GM12878 (cell line): ENCODE results near the gene MAP4K2. TPM values are rescaled to one million over a fixed set of nuclear protein-coding genes. Genes with fewer than 3 reads are reported as not detected.

Source experiments
- ATAC-seq: fragments of 200-7000 bp; cut with Tn5 transposase; 3 replicates; pipeline ENCODE4 v1.9.1; 2020; ENCODE audit warnings: mild to moderate bottlenecking, moderate library complexity
- BruUV-seq: library from RNA; stranded (reverse); fragments of 400-500 nt; replicated peaks from 2 replicates; lab custom pipeline; 2021; lab: Mats Ljungman, UMichigan
- CTCF ChIA-PET: fragments of 300-600 bp; sonication (Branson Sonifier 250); formaldehyde crosslinking; extraction: SDS; loops from one replicate; lab custom pipeline; 2021; ENCODE audit warnings: inconsistent platforms; lab: Yijun Ruan, JAX
- POLR2A ChIA-PET: fragments of 350-600 bp; formaldehyde crosslinking; extraction: SDS; loops from one replicate; lab custom pipeline; 2021; ENCODE audit warnings: inconsistent platforms; lab: Charles Lee
- RAD21 ChIA-PET: fragments of 300-600 bp; sonication (Branson Sonifier 250); formaldehyde crosslinking; loops from one replicate; lab custom pipeline; 2023; ENCODE audit warnings: antibody characterized with exemption; ENCODE audit not compliant: unreplicated experiment; lab: Charles Lee
- SMC1A ChIA-PET: fragments of 300-600 bp; sonication (Branson Sonifier 250); formaldehyde crosslinking; loops from one replicate; lab custom pipeline; 2023; ENCODE audit not compliant: unreplicated experiment, uncharacterized antibody; lab: Charles Lee
- DNase-seq: peaks from one replicate; pipeline ENCODE4 v3.0.0-alpha.2; 2011; ENCODE audit warnings: low read depth, low spot score
- FAIRE-seq: peaks from 3 replicates; lab custom pipeline; 2011; peaks lifted over from hg19 to GRCh38; lab: Jason Lieb, UNC
- H2AFZ ChIP-seq: 2 replicates; pipeline ENCODE4 v1.6.0; 2011; ENCODE audit warnings: low read depth, low read length, control low read depth; ENCODE audit not compliant: control insufficient read depth
- H3K27ac ChIP-seq: 2 replicates; pipeline ENCODE4 v1.5.1; 2011; ENCODE audit warnings: control low read depth; ENCODE audit not compliant: control insufficient read depth, insufficient read depth
- H3K27me3 ChIP-seq, 2 experiments: replicated peaks in 1 of 2; 2 replicates each; pipeline versions ENCODE4 v1.6.0 to v1.6.1; 2011; ENCODE audit warnings: low read length in 1 of 2; ENCODE audit not compliant: control insufficient read depth in 2 of 2, insufficient read depth in 2 of 2
- H3K36me3 ChIP-seq, 2 experiments: 2 replicates each; pipeline ENCODE4 v1.5.1; 2011; ENCODE audit warnings: low read length in 1 of 2; ENCODE audit not compliant: control insufficient read depth in 2 of 2, insufficient read depth in 2 of 2
- H3K4me1 ChIP-seq: 2 replicates; pipeline ENCODE4 v1.6.1; 2011; ENCODE audit warnings: mild to moderate bottlenecking, low read length, moderate library complexity, mixed read lengths; ENCODE audit not compliant: control insufficient read depth, insufficient read depth
- H3K4me2 ChIP-seq: 2 replicates; pipeline ENCODE4 v1.6.0; 2011; ENCODE audit warnings: control low read depth; ENCODE audit not compliant: control insufficient read depth, insufficient read depth
- H3K4me3 ChIP-seq: fragments of 200-600 bp; sonication (generic); 2 replicates; pipeline ENCODE4 v1.5.1; 2016
- H3K79me2 ChIP-seq: 2 replicates; pipeline ENCODE4 v1.6.0; 2011; ENCODE audit warnings: low read length; ENCODE audit not compliant: control insufficient read depth, insufficient read depth
- H3K9ac ChIP-seq: 2 replicates; pipeline ENCODE4 v1.8.0; 2011; ENCODE audit warnings: low read length, control low read depth, mixed read lengths; ENCODE audit not compliant: control insufficient read depth, insufficient read depth
- H3K9me3 ChIP-seq: replicated peaks from 3 replicates; pipeline ENCODE4 v1.5.1; 2011; ENCODE audit warnings: mild to moderate bottlenecking, low read length; ENCODE audit not compliant: control insufficient read depth, insufficient read depth
- H4K20me1 ChIP-seq: 2 replicates; pipeline ENCODE4 v1.6.0; 2011; ENCODE audit not compliant: control insufficient read depth, insufficient read depth
- CTCF ChIP-seq, 3 experiments: IDR thresholded peaks in 2 of 3; conservative IDR thresholded peaks in 1 of 3; 2 replicates each; pipeline ENCODE4 v1.5.1; 2011; ENCODE audit warnings: low read depth in 3 of 3, low read length in 3 of 3, mild to moderate bottlenecking in 3 of 3, control low read depth in 2 of 3, moderate library complexity in 2 of 3, inconsistent platforms in 1 of 3, mixed read lengths in 1 of 3; ENCODE audit not compliant: control insufficient read depth in 2 of 3, insufficient read depth in 1 of 3; ENCODE audit errors: extremely low read depth in 1 of 3
- KDM1A ChIP-seq: fragments of 200-600 bp; sonication (generic); IDR thresholded peaks from 2 replicates; pipeline ENCODE4 v1.6.1; 2016; ENCODE audit warnings: borderline replicate concordance
- NFYA ChIP-seq: IDR thresholded peaks from 2 replicates; pipeline ENCODE4 v1.6.1; 2011; ENCODE audit warnings: low read depth, mild to moderate bottlenecking, low read length, improper control_type of control experiment, borderline replicate concordance
- NFYB ChIP-seq: IDR thresholded peaks from 2 replicates; pipeline ENCODE4 v1.6.1; 2011; ENCODE audit warnings: low read depth, mild to moderate bottlenecking, low read length, improper control_type of control experiment, moderate library complexity; ENCODE audit not compliant: insufficient read depth
- PKNOX1 ChIP-seq: fragments of 450-650 bp; IDR thresholded peaks from 2 replicates; pipeline ENCODE4 v1.6.1; 2016; ENCODE audit warnings: mild to moderate bottlenecking
- POLR2AphosphoS5 ChIP-seq: IDR thresholded peaks from 2 replicates; pipeline ENCODE4 v1.6.1; 2011; ENCODE audit warnings: mild to moderate bottlenecking, low read length, inconsistent platforms
- USF2 ChIP-seq: IDR thresholded peaks from 2 replicates; pipeline ENCODE4 v1.6.1; 2011; ENCODE audit warnings: low read depth, low read length, improper control_type of control experiment, borderline replicate concordance
- ZBTB4 ChIP-seq: fragments of 450-650 bp; formaldehyde crosslinking; IDR thresholded peaks from 2 replicates; pipeline ENCODE4 v1.4.0; 2022; ENCODE audit warnings: mild to moderate bottlenecking, moderate library complexity
- whole genome bisulfite sequencing: methylation state at CpG from one replicate; pipeline ENCODE4 v1.1.6; 2016; ENCODE audit warnings: low lambda C conversion rate; ENCODE audit not compliant: insufficient replicate concordance, insufficient coverage; ENCODE audit errors: missing lambda C conversion rate; 5-methylcytosine and 5-hydroxymethylcytosine counted together
- in situ Hi-C: fragments of 300-500 bp; cut with MboI; formaldehyde crosslinking; loops from 9 replicates; pipeline ENCODE4 v1.14.3; 2018; ENCODE audit warnings: mixed read lengths
- intact Hi-C: fragments of 100-400 bp; cut with micrococcal nuclease; formaldehyde crosslinking; loops from one replicate; pipeline ENCODE4 v1.14.2; 2022; ENCODE audit not compliant: unreplicated experiment
- polyA plus RNA-seq, 11 experiments: library from polyadenylated mRNA; depleted of rRNA in 4 of 11; unstranded in 6 of 11; stranded (reverse) in 5 of 11; fragments of >200 nt; fragmentation: Nextera tagmentation in 4 of 11; fragmentation: Illumina TruSeq in 1 of 11; extraction: Ambion mirVana in 4 of 11; extraction: Trizol in 1 of 11; gene quantifications; 1 replicate in 1 of 11; 2 replicates in 10 of 11; pipeline versions ENCODE4 v1.2.1 to v1.2.3, GENCODE V29; 2011 to 2016; ENCODE audit warnings: inconsistent platforms in 2 of 11, missing spikeins in 2 of 11, low read depth in 1 of 11
- total RNA-seq, 4 experiments: library from RNA; depleted of rRNA in 3 of 4; stranded (reverse); fragments of >200 nt in 3 of 4; fragmentation: Illumina TruSeq in 1 of 4; extraction: Trizol in 1 of 4; gene quantifications; 2 replicates each; pipeline versions ENCODE4 v1.2.1 to v1.2.3, GENCODE V29; 2013 to 2021

MAP4K2 gene
- total and polyA plus RNA-seq, 10 of the 15 experiments (the other 5 are each of a cell fraction or from before 2014, with no cell fraction given) = 0.98 to 78.1 (median 48.9) TPM

GRCh38 chr11:64765291-64765850 is 37.6 kb downstream of the MAP4K2 start (continued):
- no peak for TF ChIP-seq PKNOX1
- no peak for TF ChIP-seq NFYA

- no peak overlapping the region for H3K9ac ChIP-seq
- no peak overlapping the region for H2AFZ ChIP-seq
- peaks cover 17% of the 10 kb centered on the region for H3K4me1 ChIP-seq
- H4K20me1 ChIP-seq = peaks cover 19% of the 10 kb centered on the region
- ATAC-seq = no peak
- no peaks in the 10 kb centered on the region for H3K9me3 ChIP-seq
- peaks cover 41% of the 10 kb centered on the region in 2 experiments for H3K36me3 ChIP-seq
- CTCF ChIA-PET = interaction anchor here (1.0 to 2.5 kb wide), 4 partner anchors 11 to 76 kb away, joined by 3 to 16 read pairs (median 6); partner anchors contain the start of gene RASGRP2
- no peak for FAIRE-seq
- intact Hi-C loops = no loop called here
- peak; percentile 67; the same call in 1 of the 2 replicates for TF ChIP-seq POLR2AphosphoS5
- no peak for TF ChIP-seq NFYB
- no peak for TF ChIP-seq KDM1A
- TF ChIP-seq ZBTB4 (CRISPR knock-in tag) = no peak
- no peak for TF ChIP-seq CTCF (IDR thresholded peaks at IDR 0.05 in 2 of 3, conservative IDR thresholded peaks at IDR 0.05 in 1 of 3; ENCODE audit: control insufficient read depth in 2 of 3, extremely low read depth in 1 of 3, insufficient read depth in 1 of 3, low read depth in 3 of 3, low read length in 3 of 3)
- TF ChIP-seq USF2 = no peak
- RAD21 ChIA-PET = interaction anchor here (1.0 kb wide), 1 partner anchor 76 kb away, joined by 3 read pairs; no protein-coding TSS in a partner anchor
- TSS peak; percentile 37 for BruUV-seq
- 92% methylated on average over 8 of the region's 8 CpGs for WGBS
- SMC1A ChIA-PET = interaction anchor here (1.1 to 2.9 kb wide), 2 partner anchors 20 to 38 kb away, joined by 4 to 11 read pairs; partner anchors contain the start of gene RASGRP2
- no peak for DNase-seq
- H3K79me2 ChIP-seq = peaks cover 9% of the 10 kb centered on the region
- H3K27ac ChIP-seq = no peak overlapping the region
- POLR2A ChIA-PET = interaction anchor here (1.6 kb wide), 1 partner anchor 14 kb away, joined by 6 read pairs; the partner anchor contains the start of gene SF1
- in situ Hi-C loops = no loop called here
- H3K4me3 ChIP-seq = no peak overlapping the region
- no peak overlapping the region for H3K4me2 ChIP-seq
- no peaks in the 10 kb centered on the region for H3K27me3 ChIP-seq
Observed at GRCh38 chr11:64764753-64765152, 38.3 kb downstream of the MAP4K2 start.
